Measurements from ENCODE around the gene SLC44A1. TPM values are rescaled to one million over a fixed set of nuclear protein-coding genes. Genes with fewer than 3 reads are reported as not detected.
A peak's percentile ranks its signal among the peaks of the same experiment; 100 is the strongest.

Gene SLC44A1
- 21.4 and 23.9 TPM in 2 replicates for total RNA-seq (2013; cell fraction: nucleolus; rRNA removed)
- total RNA-seq (2014; rRNA removed) (14.4 and 15.4 TPM in 2 replicates), total RNA-seq (2014; rRNA removed; fragmentation: Illumina TruSeq; extraction: Trizol) (13.4 TPM in 2 replicates), total RNA-seq (2021) (21.2 and 22.6 TPM in 2 replicates), polyA plus RNA-seq (2011; rRNA removed) (11.5 and 14.5 TPM in 2 replicates), polyA plus RNA-seq (2014; fragmentation: Illumina TruSeq; extraction: Trizol) (13.3 and 15.0 TPM in 2 replicates), polyA plus RNA-seq (2014; fragmentation: Nextera tagmentation; extraction: Ambion mirVana) (1 to 10 TPM; 5.0 to 5.2 TPM), polyA plus RNA-seq (2014; rRNA removed) (9.5 and 11.5 TPM in 2 replicates), polyA plus RNA-seq (2016; fragmentation: Nextera tagmentation; extraction: Ambion mirVana) (10 to 100 TPM in 1 of 2 experiments, 1 to 10 TPM in 1; 2.4 to 15.6 TPM), polyA minus RNA-seq (2011; rRNA and poly(A)+ RNA removed) (27.1 and 32.2 TPM in 2 replicates), Bru-seq, nascent RNA (percentile 58 among the genes with signal in this experiment), BruChase-seq, experiment 1, labeled RNA remaining after a 6-hour chase (percentile 59 among the genes with signal in this experiment), BruChase-seq, experiment 2, labeled RNA remaining after a 2-hour chase (percentile 59 among the genes with signal in this experiment)
- polyA plus RNA-seq (2011; ENCODE audit: low read depth) = 9.2 TPM
- polyA plus RNA-seq (2011; cell fraction: cytosol; rRNA removed) = 9.0 and 10.3 TPM in 2 replicates
- 3.5 and 4.3 TPM in 2 replicates for polyA plus RNA-seq (2011; cell fraction: nucleus; rRNA removed)
- 9.1 and 12.0 TPM in 2 replicates for polyA plus RNA-seq (2012)
- 6.1 and 8.7 TPM in 2 replicates for polyA minus RNA-seq (2011; cell fraction: cytosol; rRNA and poly(A)+ RNA removed)
- polyA minus RNA-seq (2011; cell fraction: nucleus; rRNA and poly(A)+ RNA removed) = 4.8 and 7.1 TPM in 2 replicates
- long read RNA-seq, experiment 1, full-length matches to known transcripts = 4 of 6 reads
- long read RNA-seq, experiment 1, partial matches to known transcripts = 1 of 6 reads
- long read RNA-seq, experiment 1, other reads (novel, unspliced or antisense) = 1 of 6 reads
- long read RNA-seq, experiment 2, partial matches to known transcripts = 6 of 16 reads
- long read RNA-seq, experiment 2, other reads (novel, unspliced or antisense) = 10 of 16 reads

DNA sequence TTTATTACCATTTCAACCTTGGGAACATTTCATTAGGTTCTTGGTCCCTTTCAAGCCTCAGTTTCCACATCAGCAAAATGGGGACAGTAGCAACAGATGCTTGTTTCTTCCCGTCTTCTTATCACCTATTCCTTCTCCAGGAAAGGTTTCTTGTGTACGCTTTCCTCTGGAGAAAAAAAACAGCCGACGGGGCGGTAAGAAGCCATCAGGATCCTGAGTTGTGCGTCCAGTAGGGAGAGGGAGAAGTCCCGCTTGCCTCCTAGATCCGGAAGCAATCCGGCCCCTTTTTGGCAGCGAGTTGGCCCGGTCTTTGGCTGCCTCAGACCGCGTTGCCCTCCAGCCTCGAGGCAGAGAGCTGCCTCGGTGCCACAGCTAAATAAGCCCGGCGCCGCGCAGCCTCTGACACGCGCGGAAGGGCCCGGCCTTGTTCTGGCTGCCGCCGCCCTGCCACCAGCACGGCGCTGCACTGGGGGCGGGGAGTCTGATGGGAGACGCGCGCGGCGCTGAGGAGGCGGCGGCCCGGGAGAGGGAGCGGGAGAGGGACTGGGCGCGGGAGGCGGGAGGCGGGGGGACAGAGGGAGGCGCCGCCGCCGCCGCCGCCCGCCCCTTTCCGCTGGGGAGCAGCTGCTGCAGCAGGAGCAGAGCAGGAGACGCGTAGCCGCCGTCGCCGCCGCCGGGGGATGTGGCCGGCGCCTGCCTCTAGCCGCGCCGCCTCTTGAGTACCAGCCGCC lies at the start of gene SLC44A1:
TSS of gene SLC44A1 (plus strand) at position 649 of the 731 bp plus-strand sequence. CDS start 218 bp downstream, outside the sequence.
- intact Hi-C loops (cut with micrococcal nuclease; ENCODE audit: unreplicated experiment) (loop anchor here (5.0 to 10.0 kb wide), 4 partner anchors 143 to 469 kb away; partner anchors contain the start of gene TMEM38B), in situ Hi-C loops (cut with MboI) (no loop called here)
- SMC1A ChIA-PET (ENCODE audit: uncharacterized antibody, unreplicated experiment) = interaction anchor here (0.6 to 1.8 kb wide), 8 partner anchors 44 to 173 kb away, joined by 3 to 8 read pairs (median 3); no protein-coding TSS in a partner anchor
- DNase-seq (ENCODE audit: low read depth, low spot score) = peak; percentile 47
- Histone ChIP-seq H3K79me2 (ENCODE audit: control insufficient read depth, insufficient read depth, low read length) (peaks cover 4% of the 10 kb centered on the region), H3K4me2 (ENCODE audit: control insufficient read depth, insufficient read depth) (peak within 1 kb of the TSS; percentile 93), H4K20me1 (ENCODE audit: control insufficient read depth, insufficient read depth) (no peaks in the 10 kb centered on the region), H3K9me3 (replicated peaks; ENCODE audit: control insufficient read depth, insufficient read depth, low read length) (no peaks in the 10 kb centered on the region), H3K27ac (ENCODE audit: control insufficient read depth, insufficient read depth) (peak within 1 kb of the TSS; percentile 10; the same call in 1 of the 2 replicates), H3K4me1 (ENCODE audit: control insufficient read depth, insufficient read depth, low read length) (peaks cover 11% of the 10 kb centered on the region), H3K4me3 (peak within 1 kb of the TSS; percentile 87), H3K27me3 (replicated peaks in 1 of 2; ENCODE audit: control insufficient read depth in 2 of 2, insufficient read depth in 2 of 2, low read length in 1 of 2) (no peaks in the 10 kb centered on the region), H3K9ac (ENCODE audit: control insufficient read depth, insufficient read depth, low read length) (peak within 1 kb of the TSS; percentile 73), H3K36me3 (ENCODE audit: control insufficient read depth in 2 of 2, insufficient read depth in 2 of 2, low read length in 1 of 2) (no peaks in the 10 kb centered on the region), H2AFZ (ENCODE audit: control insufficient read depth, low read depth, low read length) (peak within 1 kb of the TSS; percentile 99)
- ATAC-seq = peak; percentile 88
- RAD21 ChIA-PET (ENCODE audit: unreplicated experiment) = interaction anchor here (0.6 to 2.0 kb wide), 15 partner anchors 10 to 477 kb away, joined by 3 to 10 read pairs (median 3); no protein-coding TSS in a partner anchor
- WGBS (ENCODE audit: insufficient coverage, insufficient replicate concordance, low lambda C conversion rate, missing lambda C conversion rate) = under 1% methylated on average over 31 of the region's 63 CpGs
- BruUV-seq (replicated peaks) = TSS peak; percentile 79
- FAIRE-seq = no peak
- POLR2A ChIA-PET = interaction anchor here (1.2 to 2.0 kb wide), 4 partner anchors 10 to 64 kb away, joined by 3 to 10 read pairs (median 5); no protein-coding TSS in a partner anchor
- CTCF ChIA-PET = interaction anchor here (0.8 to 1.7 kb wide), 9 partner anchors 10 to 174 kb away, joined by 3 to 5 read pairs (median 4); no protein-coding TSS in a partner anchor
- TF ChIP-seq, protein P1, sequence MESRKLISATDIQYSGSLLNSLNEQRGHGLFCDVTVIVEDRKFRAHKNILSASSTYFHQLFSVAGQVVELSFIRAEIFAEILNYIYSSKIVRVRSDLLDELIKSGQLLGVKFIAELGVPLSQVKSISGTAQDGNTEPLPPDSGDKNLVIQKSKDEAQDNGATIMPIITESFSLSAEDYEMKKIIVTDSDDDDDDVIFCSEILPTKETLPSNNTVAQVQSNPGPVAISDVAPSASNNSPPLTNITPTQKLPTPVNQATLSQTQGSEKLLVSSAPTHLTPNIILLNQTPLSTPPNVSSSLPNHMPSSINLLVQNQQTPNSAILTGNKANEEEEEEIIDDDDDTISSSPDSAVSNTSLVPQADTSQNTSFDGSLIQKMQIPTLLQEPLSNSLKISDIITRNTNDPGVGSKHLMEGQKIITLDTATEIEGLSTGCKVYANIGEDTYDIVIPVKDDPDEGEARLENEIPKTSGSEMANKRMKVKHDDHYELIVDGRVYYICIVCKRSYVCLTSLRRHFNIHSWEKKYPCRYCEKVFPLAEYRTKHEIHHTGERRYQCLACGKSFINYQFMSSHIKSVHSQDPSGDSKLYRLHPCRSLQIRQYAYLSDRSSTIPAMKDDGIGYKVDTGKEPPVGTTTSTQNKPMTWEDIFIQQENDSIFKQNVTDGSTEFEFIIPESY (IDR thresholded peaks at IDR 0.05) = no peak
- TF ChIP-seq NR2C1 (IDR thresholded peaks at IDR 0.05) = peak; percentile 65
- peak; percentile 68 for TF ChIP-seq CREM (IDR thresholded peaks at IDR 0.05; ENCODE audit: low read depth)
- TF ChIP-seq FOS (IDR thresholded peaks at IDR 0.05; ENCODE audit: borderline replicate concordance, extremely low read depth, insufficient read length) = no peak
- TF ChIP-seq TBL1XR1 (IDR thresholded peaks at IDR 0.05; ENCODE audit: low read depth, low read length) = 0 out of 2 replicates have a peak, but pooled peaks have one; percentile 66
- peak; percentile 39 for TF ChIP-seq MEF2B (IDR thresholded peaks at IDR 0.05; ENCODE audit: partially characterized antibody, poor library complexity, severe bottlenecking)
- peak; percentile 76 for TF ChIP-seq POLR2AphosphoS5 (IDR thresholded peaks at IDR 0.05; ENCODE audit: low read length)
- TF ChIP-seq GATAD2B (conservative IDR thresholded peaks at IDR 0.05; ENCODE audit: low read depth) = peak; percentile 87
- TF ChIP-seq CBX3 (IDR thresholded peaks at IDR 0.05; ENCODE audit: borderline replicate concordance, low read depth) = no peak
- no peak for TF ChIP-seq ZBED1 (IDR thresholded peaks at IDR 0.05; ENCODE audit: borderline replicate concordance)
- TF ChIP-seq CBFB (IDR thresholded peaks at IDR 0.05; ENCODE audit: low read depth) = peak; percentile 46; the same call in 1 of the 2 replicates
- TF ChIP-seq MTA2 (IDR thresholded peaks at IDR 0.05; ENCODE audit: low read depth) = no peak
- TF ChIP-seq YBX1 (IDR thresholded peaks at IDR 0.05) = no peak
- no peak for TF ChIP-seq SREBF1 (IDR thresholded peaks at IDR 0.05; ENCODE audit: low read length)
- peak; percentile 56; the same call in 1 of the 2 replicates for TF ChIP-seq PML (IDR thresholded peaks at IDR 0.05; ENCODE audit: low read length)
- TF ChIP-seq BHLHE40 (IDR thresholded peaks at IDR 0.05; ENCODE audit: borderline replicate concordance in 1 of 2, low read depth in 2 of 2, low read length in 1 of 2) = peak; percentile 20 to 75; a peak in 3 of 4 replicates
- TF ChIP-seq CHD1 (IDR thresholded peaks at IDR 0.05; ENCODE audit: low read depth, low read length) = no peak
- peak; percentile 54; the same call in 1 of the 2 replicates for TF ChIP-seq ASH2L (IDR thresholded peaks at IDR 0.05; ENCODE audit: borderline replicate concordance, low read depth)
- no peak for TF ChIP-seq CEBPB (IDR thresholded peaks at IDR 0.05; ENCODE audit: borderline replicate concordance in 1 of 2, low read depth in 2 of 2, low read length in 2 of 2)

All from GM12878 (cell line).